Neural cell (in vitro differentiated cells): ENCODE measurements around the gene PCDHB7.
"Not testable (repeated sequence)": the region's sequence is repeated elsewhere in the genome, so short reads cannot be mapped to it uniquely, and the experiment has no call there.

Experiments
- EP300 ChIP-seq: fragments of 450-650 bp; conservative IDR thresholded peaks from 2 replicates; pipeline ENCODE4 v1.6.1; 2014; ENCODE audit warnings: antibody characterized with exemption, mild to moderate bottlenecking, moderate library complexity; ENCODE audit not compliant: poor library complexity, severe bottlenecking
- EZH2 ChIP-seq: fragments of 200-600, 300-800 bp; shearing (Covaris generic), sonication (generic); IDR thresholded peaks from 2 replicates; pipeline ENCODE4 v1.6.1; 2014; ENCODE audit warnings: antibody characterized with exemption, low read length, borderline replicate concordance, mild to moderate bottlenecking; ENCODE audit not compliant: insufficient read depth, poor library complexity, severe bottlenecking
- POLR2AphosphoS5 ChIP-seq: IDR thresholded peaks from 2 replicates; pipeline ENCODE4 v1.6.1; 2012
- REST ChIP-seq: IDR thresholded peaks from 2 replicates; pipeline ENCODE4 v1.6.1; 2012; ENCODE audit warnings: borderline replicate concordance
- TF ChIP-seq, protein P1 (sequence below): fragments of 450-650 bp; IDR thresholded peaks from 2 replicates; pipeline ENCODE4 v1.5.1; 2014; ENCODE audit warnings: antibody characterized with exemption, mild to moderate bottlenecking, moderate library complexity; ENCODE audit not compliant: poor library complexity, severe bottlenecking

DNA sequence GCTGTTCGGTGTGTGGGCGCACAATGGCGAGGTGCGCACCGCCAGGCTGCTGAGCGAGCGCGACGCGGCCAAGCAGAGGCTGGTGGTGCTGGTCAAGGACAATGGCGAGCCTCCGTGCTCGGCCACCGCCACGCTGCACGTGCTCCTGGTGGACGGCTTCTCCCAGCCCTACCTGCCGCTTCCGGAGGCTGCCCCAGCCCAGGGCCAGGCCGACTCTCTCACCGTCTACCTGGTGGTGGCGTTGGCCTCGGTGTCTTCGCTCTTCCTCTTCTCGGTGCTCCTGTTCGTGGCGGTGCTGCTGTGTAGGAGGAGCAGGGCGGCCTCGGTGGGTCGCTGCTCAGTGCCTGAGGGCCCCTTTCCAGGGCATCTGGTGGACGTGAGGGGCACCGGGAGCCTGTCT lies 7.4 kb downstream of the PCDHB7 start:
- TF ChIP-seq, protein P1, sequence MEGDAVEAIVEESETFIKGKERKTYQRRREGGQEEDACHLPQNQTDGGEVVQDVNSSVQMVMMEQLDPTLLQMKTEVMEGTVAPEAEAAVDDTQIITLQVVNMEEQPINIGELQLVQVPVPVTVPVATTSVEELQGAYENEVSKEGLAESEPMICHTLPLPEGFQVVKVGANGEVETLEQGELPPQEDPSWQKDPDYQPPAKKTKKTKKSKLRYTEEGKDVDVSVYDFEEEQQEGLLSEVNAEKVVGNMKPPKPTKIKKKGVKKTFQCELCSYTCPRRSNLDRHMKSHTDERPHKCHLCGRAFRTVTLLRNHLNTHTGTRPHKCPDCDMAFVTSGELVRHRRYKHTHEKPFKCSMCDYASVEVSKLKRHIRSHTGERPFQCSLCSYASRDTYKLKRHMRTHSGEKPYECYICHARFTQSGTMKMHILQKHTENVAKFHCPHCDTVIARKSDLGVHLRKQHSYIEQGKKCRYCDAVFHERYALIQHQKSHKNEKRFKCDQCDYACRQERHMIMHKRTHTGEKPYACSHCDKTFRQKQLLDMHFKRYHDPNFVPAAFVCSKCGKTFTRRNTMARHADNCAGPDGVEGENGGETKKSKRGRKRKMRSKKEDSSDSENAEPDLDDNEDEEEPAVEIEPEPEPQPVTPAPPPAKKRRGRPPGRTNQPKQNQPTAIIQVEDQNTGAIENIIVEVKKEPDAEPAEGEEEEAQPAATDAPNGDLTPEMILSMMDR = not testable (repeated sequence)
- TF ChIP-seq POLR2AphosphoS5, EZH2, REST, EP300: not testable (repeated sequence)
